Globus pallidus (tissue), 1 donor: ENCODE measurements around the gene GXYLT2.
A peak's percentile ranks its signal among the peaks of the same experiment; 100 is the strongest.

Source experiments
- DNase-seq: peaks from one replicate; pipeline ENCODE4 v3.0.0-alpha.2; 2015; ENCODE audit warnings: low spot score

The GXYLT2 gene

GRCh38 chr3:72887705-72888545 is at the start of gene GXYLT2:
Gene GXYLT2 (plus strand): TSS chr3:72888046. CDS start chr3:72888234, 188 bp downstream.
- peak; percentile 82 for DNase-seq

- no peak for DNase-seq
Measured at GRCh38 chr3:72839057-72839456, 48.8 kb upstream of the GXYLT2 start.

- no peak for DNase-seq
Measured at GRCh38 chr3:72844436-72844993, 43.3 kb upstream of the GXYLT2 start.

- no peak for DNase-seq
Measured at GRCh38 chr3:72846166-72846565, 41.7 kb upstream of the GXYLT2 start.

GRCh38 chr3:72847282-72847681 is 40.6 kb upstream of the GXYLT2 start:
- no peak for DNase-seq

- peak; percentile 92 for DNase-seq
Measured at GRCh38 chr3:72847751-72848702, 39.8 kb upstream of the GXYLT2 start, which contains the start of gene SHQ1. Gene SHQ1 (minus strand): TSS chr3:72848445. CDS start chr3:72848340, 105 bp downstream.

- DNase-seq, result no peak
Measured at GRCh38 chr3:72848703-72849081, 39.2 kb upstream of the GXYLT2 start.

GRCh38 chr3:72855001-72855400 is 32.8 kb upstream of the GXYLT2 start:
- no peak for DNase-seq

- DNase-seq, result no peak
Measured at GRCh38 chr3:72860053-72860452, 27.8 kb upstream of the GXYLT2 start.

- no peak for DNase-seq
Measured at GRCh38 chr3:72860846-72861245, 27.0 kb upstream of the GXYLT2 start.

GRCh38 chr3:72862314-72863090 is 25.3 kb upstream of the GXYLT2 start:
- no peak for DNase-seq

- DNase-seq, result no peak
Measured at GRCh38 chr3:72872183-72872582, 15.7 kb upstream of the GXYLT2 start.

GRCh38 chr3:72887343-72887704 is 522 bp upstream of the GXYLT2 start:
- DNase-seq, result no peak

GRCh38 chr3:72888546-72889309 is 882 bp downstream of the GXYLT2 start:
- peak; percentile 67 for DNase-seq

GRCh38 chr3:72889310-72890165 is 1.7 kb downstream of the GXYLT2 start:
- peak; percentile 53 for DNase-seq

- DNase-seq, result peak; percentile 40
Measured at GRCh38 chr3:72890166-72890925, 2.5 kb downstream of the GXYLT2 start.

- DNase-seq, result peak; percentile 65
Measured at GRCh38 chr3:72891053-72891855, 3.4 kb downstream of the GXYLT2 start.

GRCh38 chr3:72892081-72892775 is 4.4 kb downstream of the GXYLT2 start:
- DNase-seq, result peak; percentile 95
